Measurements from ENCODE around the gene GALNT9.
"Not testable (repeated sequence)": the region's sequence is repeated elsewhere in the genome, so short reads cannot be mapped to it uniquely, and the experiment has no call there.

Gene GALNT9

DNA sequence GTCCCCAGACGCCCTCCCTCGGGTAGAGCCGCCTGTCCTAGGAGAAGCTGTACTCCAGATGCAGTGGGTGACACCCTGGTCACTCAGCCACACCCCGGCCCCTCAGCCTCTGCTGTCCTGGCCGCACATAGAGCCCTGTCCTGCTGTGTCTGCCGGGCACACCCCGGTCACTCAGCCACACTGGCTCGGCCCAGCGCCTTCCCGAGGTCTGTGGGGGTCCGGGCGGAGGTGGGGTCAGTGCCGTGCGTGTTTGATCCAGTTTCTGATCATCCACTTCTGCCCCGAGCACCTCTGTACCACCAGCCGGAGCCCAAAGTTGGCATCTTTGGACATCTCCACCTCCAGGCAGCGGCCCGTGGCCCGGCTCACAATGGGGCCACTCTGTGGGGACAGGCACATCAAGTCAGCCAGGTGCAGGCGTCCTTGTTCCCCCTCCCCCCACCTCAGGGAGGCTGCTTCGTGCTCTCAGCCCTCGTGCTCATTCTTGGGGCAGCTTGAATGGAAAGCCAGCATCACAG, 132.5 kb downstream of the GALNT9 start:
- no peak for TF ChIP-seq CTCF (IDR thresholded peaks at IDR 0.05; ENCODE audit: extremely low read depth, missing control alignments)
- DNase-seq (ENCODE audit: low spot score), result no peak

DNA sequence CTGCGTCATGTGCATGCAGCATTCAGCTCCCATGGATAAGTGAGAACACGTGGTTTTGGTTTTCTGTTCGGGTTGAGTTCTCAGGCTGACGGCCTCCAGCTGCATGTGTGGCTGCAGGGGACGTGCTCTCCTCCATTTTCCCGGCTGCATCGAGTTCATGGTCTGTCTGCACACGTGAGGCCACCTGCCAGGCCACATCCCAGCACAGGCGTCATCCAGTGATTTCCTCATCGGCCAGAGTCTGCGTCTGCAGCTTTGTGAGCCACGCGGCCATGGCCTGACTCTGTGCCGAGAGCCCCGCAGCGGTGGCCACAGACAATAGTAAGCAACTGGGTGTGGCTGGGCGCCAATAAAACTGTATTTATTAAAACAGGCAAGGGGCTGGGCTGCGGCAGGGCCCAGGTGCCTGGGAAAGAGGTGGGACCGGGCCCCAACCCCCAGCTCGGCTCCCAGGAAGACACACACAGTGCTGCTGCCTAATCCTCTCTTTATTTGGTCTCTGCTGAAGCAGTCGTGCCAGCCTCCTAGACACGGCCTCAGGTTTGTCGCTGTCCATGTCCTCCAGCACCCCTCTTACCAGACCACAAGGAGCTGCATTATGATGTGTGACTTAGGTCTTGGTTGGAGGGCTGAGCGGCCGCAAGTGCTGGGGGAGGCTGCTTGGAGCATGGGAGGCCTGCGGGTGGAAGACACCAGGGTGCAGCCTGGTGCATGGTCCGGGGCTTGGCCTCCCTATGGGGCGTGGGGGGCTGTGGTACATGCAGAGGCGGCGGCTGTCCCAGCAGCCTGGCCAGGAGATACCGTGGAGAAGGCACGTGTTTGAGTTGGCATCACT, 133.1 kb downstream of the GALNT9 start:
- no peak for DNase-seq (ENCODE audit: low spot score)
- TF ChIP-seq CTCF (IDR thresholded peaks at IDR 0.05; ENCODE audit: extremely low read depth, missing control alignments), result no peak

DNA sequence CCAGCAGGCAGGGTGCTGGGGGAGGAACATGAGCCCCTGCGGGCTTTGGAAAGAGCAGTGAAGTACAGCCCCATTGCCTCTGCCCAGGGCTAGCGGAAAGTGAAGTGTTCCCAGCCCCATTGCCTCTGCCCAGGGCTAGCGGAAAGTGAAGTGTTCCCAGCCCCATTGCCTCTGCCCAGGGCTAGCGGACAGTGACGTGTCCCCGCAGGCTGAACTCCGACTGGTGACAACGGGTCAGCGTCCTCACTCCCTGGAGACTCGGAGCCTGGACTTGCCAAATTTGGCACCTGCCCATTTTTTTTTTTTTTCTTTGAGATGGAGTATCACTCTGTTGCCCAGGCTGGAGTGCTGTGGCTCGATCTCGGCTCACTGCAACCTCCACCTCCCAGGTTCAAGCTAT, 134.1 kb downstream of the GALNT9 start:
- DNase-seq (ENCODE audit: low spot score), result not testable (repeated sequence)

DNA sequence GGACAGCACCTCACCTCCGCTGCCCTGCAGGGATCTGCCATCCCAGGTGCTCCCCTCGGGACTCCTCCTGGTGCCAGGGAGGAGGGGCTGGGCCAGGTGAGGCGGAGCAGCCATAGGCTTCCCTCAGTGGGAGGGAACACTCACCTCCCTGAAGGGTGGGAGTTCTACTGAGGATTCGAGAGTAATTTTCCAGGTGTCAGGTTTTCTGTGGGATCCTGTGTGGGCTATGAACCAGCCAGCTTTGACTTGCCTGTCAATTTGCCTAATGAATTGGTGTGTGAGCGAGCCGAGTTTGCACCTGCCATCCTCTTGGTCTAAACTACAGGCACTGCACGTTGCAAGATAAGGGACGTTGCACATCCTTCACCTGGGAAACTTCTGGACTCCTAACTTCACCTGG, 134.8 kb downstream of the GALNT9 start:
- TF ChIP-seq CTCF (IDR thresholded peaks at IDR 0.05; ENCODE audit: extremely low read depth, missing control alignments), result no peak
- no peak for DNase-seq (ENCODE audit: low spot score)

DNA sequence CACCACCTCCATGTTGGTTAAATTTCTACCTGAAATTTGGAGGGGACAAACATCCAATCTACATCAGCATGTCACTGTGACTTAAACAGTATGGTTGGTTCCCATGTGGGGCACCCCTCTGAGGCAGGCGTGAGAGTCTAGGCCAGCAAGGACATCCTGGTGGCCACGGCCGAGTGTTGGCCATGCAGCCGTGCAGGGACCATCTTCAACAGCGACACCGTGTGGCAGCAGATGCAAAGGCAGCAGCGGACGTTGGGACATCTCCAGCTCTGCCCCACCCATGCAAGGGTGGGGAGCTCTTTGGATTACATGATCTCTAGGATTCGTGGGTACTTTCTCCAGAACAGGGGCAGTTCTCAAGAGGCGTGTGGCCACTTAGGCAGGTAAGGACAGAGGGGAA, 135.3 kb downstream of the GALNT9 start:
- DNase-seq (ENCODE audit: low spot score), result no peak
- no peak for TF ChIP-seq CTCF (IDR thresholded peaks at IDR 0.05; ENCODE audit: extremely low read depth, missing control alignments)

DNA sequence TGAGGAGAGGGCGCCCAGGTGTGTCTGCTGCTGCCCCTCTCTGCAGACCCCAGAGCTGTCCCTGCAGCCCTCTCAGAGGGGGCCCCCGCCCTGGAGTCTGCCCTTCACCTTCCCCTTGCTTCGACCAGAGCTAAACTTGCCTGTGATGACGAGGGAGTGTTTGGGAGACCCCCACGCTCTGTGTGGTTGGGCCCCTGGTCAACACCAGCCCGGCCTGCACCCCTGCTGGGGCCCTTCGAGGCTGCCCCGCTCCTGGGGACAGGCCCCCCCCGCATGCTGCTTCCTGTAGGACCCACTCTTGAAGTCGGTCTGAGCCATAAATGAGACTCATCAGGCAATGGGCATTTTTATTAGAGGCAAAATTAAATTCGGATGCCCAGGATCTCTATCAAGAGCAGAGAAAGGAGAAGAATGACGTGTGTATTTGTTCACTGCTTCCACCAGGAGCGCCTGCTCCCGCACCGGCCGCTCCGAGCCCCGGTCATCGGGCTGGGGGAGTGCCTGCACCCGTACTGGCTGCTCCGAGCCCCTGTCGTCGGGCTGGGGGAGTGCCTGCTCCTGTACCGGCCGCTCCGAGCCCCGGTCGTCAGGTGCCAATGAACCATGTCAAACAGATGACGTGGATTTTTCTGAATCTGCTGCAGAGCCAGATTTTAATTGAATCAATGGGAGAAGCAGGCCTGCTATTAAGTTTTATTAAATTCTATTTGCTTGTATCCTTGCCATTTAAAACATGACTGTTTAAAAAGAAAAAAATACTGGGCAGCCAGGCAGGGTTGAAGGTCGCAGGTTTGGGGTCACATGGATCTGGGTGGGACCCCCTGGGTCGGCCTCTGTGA, 137.5 kb downstream of the GALNT9 start:
- TF ChIP-seq CTCF (IDR thresholded peaks at IDR 0.05; ENCODE audit: extremely low read depth, missing control alignments), result no peak
- no peak for DNase-seq (ENCODE audit: low spot score)

- DNase-seq (ENCODE audit: low spot score), result no peak
Observed at GRCh38 chr12:132190834-132191500, 138.4 kb downstream of the GALNT9 start.

More at GRCh38 chr12:132190834-132191500, 138.4 kb downstream of the GALNT9 start:
- no peak for TF ChIP-seq CTCF (IDR thresholded peaks at IDR 0.05; ENCODE audit: extremely low read depth, missing control alignments)

All from GM20000 (cell line).